B cell (primary cell): ENCODE data around the gene TPBG. TPM values are rescaled to one million over a fixed set of nuclear protein-coding genes. Genes with fewer than 3 reads are reported as not detected.
A peak's percentile ranks its signal among the peaks of the same experiment; 100 is the strongest.

ENCODE experiments used
- ATAC-seq: fragments of 200-7000 bp; cut with Tn5 transposase; one replicate; pipeline ENCODE4 v1.10.0; 2021; ENCODE audit warnings: low read depth, mild to moderate bottlenecking, moderate number of reproducible peaks, moderate library complexity
- CTCF ChIA-PET: fragments of 350-600 bp; sonication (Branson Sonifier 250); formaldehyde crosslinking; loops from one replicate; lab custom pipeline; 2021; ENCODE audit warnings: antibody characterized with exemption, inconsistent platforms; lab: Charles Lee
- POLR2A ChIA-PET: fragments of 350-600 bp; sonication (Branson Sonifier 250); formaldehyde crosslinking; loops from one replicate; lab custom pipeline; 2021; ENCODE audit warnings: antibody characterized with exemption; lab: Charles Lee
- DNase-seq: peaks from one replicate; pipeline ENCODE4 v3.0.0; 2013
- H2AFZ ChIP-seq: 2 replicates; pipeline ENCODE4 v1.6.1; 2012; ENCODE audit warnings: mild to moderate bottlenecking, low read depth, low read length; ENCODE audit not compliant: insufficient read depth, poor library complexity, severe bottlenecking
- H3K27ac ChIP-seq, 2 donors: 1 replicate in 1 of 2; 2 replicates in 1 of 2; pipeline ENCODE4 v1.5.1; 2012 to 2013; ENCODE audit warnings: low read length in 2 of 2, mild to moderate bottlenecking in 2 of 2, moderate library complexity in 1 of 2
- H3K27me3 ChIP-seq, 4 experiments: fragments of 200-600 bp in 1 of 4; sonication (generic) in 1 of 4; replicated peaks in 1 of 4; 1 replicate in 2 of 4; 2 replicates in 2 of 4; pipeline versions ENCODE4 v1.6.1 to v1.7.0; 2013 to 2016; ENCODE audit warnings: low read length in 3 of 4, mild to moderate bottlenecking in 2 of 4, mixed read lengths in 1 of 4, moderate library complexity in 1 of 4; ENCODE audit not compliant: insufficient read depth in 4 of 4, control insufficient read depth in 3 of 4; ENCODE audit errors: control extremely low read depth in 1 of 4
- H3K36me3 ChIP-seq, 2 experiments: replicated peaks in 1 of 2; 1 replicate in 1 of 2; 2 replicates in 1 of 2; pipeline versions ENCODE4 v1.6.1 to v1.7.1; 2013; ENCODE audit warnings: low read length in 1 of 2; ENCODE audit not compliant: insufficient read depth in 2 of 2, control insufficient read depth in 1 of 2; ENCODE audit errors: control extremely low read depth in 1 of 2, extremely low read depth in 1 of 2
- H3K4me1 ChIP-seq, 2 donors: fragments of 200-600 bp in 1 of 2; sonication (generic) in 1 of 2; 1 replicate in 1 of 2; 2 replicates in 1 of 2; pipeline versions ENCODE4 v1.5.1 to v1.6.1; 2013 to 2017; ENCODE audit warnings: low read length in 2 of 2; ENCODE audit not compliant: control insufficient read depth in 2 of 2, insufficient read depth in 2 of 2
- H3K4me2 ChIP-seq: replicated peaks from 2 replicates; pipeline ENCODE3; 2012; ENCODE audit warnings: mild to moderate bottlenecking, low read depth, low read length; ENCODE audit not compliant: poor library complexity, severe bottlenecking
- H3K4me3 ChIP-seq, 5 experiments: fragments of 200-600 bp in 1 of 5; sonication (generic) in 1 of 5; 1 replicate in 3 of 5; 2 replicates in 2 of 5; pipeline versions ENCODE4 v1.5.1 to v1.7.0; 2011 to 2016; ENCODE audit warnings: low read length in 4 of 5, mild to moderate bottlenecking in 4 of 5, low read depth in 2 of 5, control low read depth in 1 of 5, moderate library complexity in 1 of 5; ENCODE audit not compliant: insufficient read depth in 1 of 5; ENCODE audit errors: control extremely low read depth in 1 of 5, extremely low read depth in 1 of 5
- H3K79me2 ChIP-seq: fragments of 200-600 bp; sonication (generic); one replicate; pipeline ENCODE4 v1.6.0; 2016; ENCODE audit warnings: low read length; ENCODE audit not compliant: control insufficient read depth, insufficient read depth
- H3K9ac ChIP-seq: fragments of 200-600 bp; sonication (generic); 2 replicates; pipeline ENCODE4 v1.6.1; 2017; ENCODE audit warnings: mild to moderate bottlenecking, low read length, moderate library complexity
- H3K9me3 ChIP-seq, 3 donors: one replicate each; pipeline versions ENCODE4 v1.6.1 to v1.7.1; 2013; ENCODE audit warnings: low read length in 2 of 3; ENCODE audit not compliant: control insufficient read depth in 2 of 3, insufficient read depth in 1 of 3; ENCODE audit errors: control extremely low read depth in 1 of 3
- H4K20me1 ChIP-seq: 2 replicates; pipeline ENCODE4 v1.6.0; 2012; ENCODE audit warnings: mild to moderate bottlenecking, low read length; ENCODE audit not compliant: insufficient read depth, control insufficient read depth, poor library complexity, severe bottlenecking
- H3K27ac Mint-ChIP-seq: one replicate; pipeline ENCODE4 v1.8.0; 2021; ENCODE audit warnings: mixed read lengths
- H3K27me3 Mint-ChIP-seq: one replicate; pipeline ENCODE4 v1.8.0; 2021; ENCODE audit warnings: mixed read lengths
- H3K4me1 Mint-ChIP-seq: one replicate; pipeline ENCODE4 v1.8.0; 2021; ENCODE audit warnings: mixed read lengths
- H3K4me3 Mint-ChIP-seq: one replicate; pipeline ENCODE4 v1.8.0; 2021; ENCODE audit warnings: mixed read lengths
- H3K9me3 Mint-ChIP-seq: one replicate; pipeline ENCODE4 v1.8.0; 2022; ENCODE audit warnings: mixed read lengths; ENCODE audit not compliant: insufficient read depth
- EZH2 ChIP-seq: IDR thresholded peaks from 2 replicates; pipeline ENCODE4 v1.6.1; 2012; ENCODE audit warnings: borderline replicate concordance, low read depth, mild to moderate bottlenecking, moderate library complexity, low read length; ENCODE audit not compliant: insufficient read depth, poor library complexity, severe bottlenecking
- WGBS: methylation state at CpG from one replicate; pipeline ENCODE4 v1.1.5; 2013; ENCODE audit warnings: missing lambda C conversion rate; ENCODE audit not compliant: insufficient coverage; 5-methylcytosine and 5-hydroxymethylcytosine counted together
- intact Hi-C: fragments of 100-400 bp; cut with micrococcal nuclease; formaldehyde crosslinking; loops from one replicate; pipeline ENCODE4 v1.10.0; 2022
- polyA plus RNA-seq: library from polyadenylated mRNA; depleted of rRNA; stranded (reverse); fragments of >200 nt; gene quantifications from 2 replicates; pipeline ENCODE4 v1.2.3, GENCODE V29; 2012
- total RNA-seq, 2 donors: library from RNA; stranded (reverse); fragments of 120-200 nt in 1 of 2; gene quantifications; 1 replicate in 1 of 2; 2 replicates in 1 of 2; pipeline versions ENCODE4 v1.2.3 to v1.2.4, GENCODE V29; 2013 to 2022
- TF ChIP-seq, protein P1 (sequence below): fragments of 200-600 bp; IDR thresholded peaks from one replicate; pipeline ENCODE4 v1.8.0; 2022; ENCODE audit warnings: antibody characterized with exemption, mild to moderate bottlenecking

The TPBG gene
- total and polyA plus RNA-seq, 2 donors (not counting 1 experiment from before 2014, with no cell fraction given): 0.03 TPM; not detected in 1

DNA sequence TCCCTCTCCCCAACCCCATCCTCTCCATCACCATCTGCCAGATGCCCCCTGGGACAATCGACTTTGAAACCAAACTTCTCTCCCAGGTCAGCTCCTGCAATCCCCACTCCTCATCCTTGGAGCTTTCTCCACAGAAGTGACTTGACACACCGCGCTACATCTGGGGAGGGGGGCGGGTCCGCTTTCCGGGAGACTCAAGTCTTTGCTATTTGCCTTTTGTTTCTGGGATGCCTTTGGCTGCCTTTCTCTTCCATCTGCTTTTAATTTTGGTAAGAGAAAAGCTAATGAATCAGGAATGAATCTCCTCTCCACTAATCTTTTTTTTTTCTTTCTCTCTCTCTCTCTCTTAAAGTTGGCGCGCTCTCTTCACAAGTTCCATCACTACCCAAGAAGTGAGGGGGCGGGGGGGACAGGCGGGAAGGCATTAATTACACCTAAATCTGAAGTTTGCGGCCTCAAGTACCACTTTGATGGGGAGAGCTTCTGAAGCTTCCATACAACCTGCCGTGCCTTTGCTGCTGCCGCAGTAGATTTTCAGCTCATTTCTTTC lies 664 bp upstream of the TPBG start:
- Histone ChIP-seq H3K9me3 (no peaks in the 10 kb centered on the region), H2AFZ (peak overlapping the region; percentile 54), H3K4me2 (peak overlapping the region; percentile 70), H3K4me3 (no peak overlapping the region), H4K20me1 (no peaks in the 10 kb centered on the region), H3K27me3 (peaks cover 0 to 35% (median 27%) of the 10 kb centered on the region in 4 experiments), H3K4me1 (peaks cover 20 to 24% of the 10 kb centered on the region in 2 donors), H3K79me2 (no peaks in the 10 kb centered on the region), H3K9ac (no peak overlapping the region), H3K27ac (no peak overlapping the region), H3K36me3 (no peaks in the 10 kb centered on the region)
- TF ChIP-seq, protein P1, sequence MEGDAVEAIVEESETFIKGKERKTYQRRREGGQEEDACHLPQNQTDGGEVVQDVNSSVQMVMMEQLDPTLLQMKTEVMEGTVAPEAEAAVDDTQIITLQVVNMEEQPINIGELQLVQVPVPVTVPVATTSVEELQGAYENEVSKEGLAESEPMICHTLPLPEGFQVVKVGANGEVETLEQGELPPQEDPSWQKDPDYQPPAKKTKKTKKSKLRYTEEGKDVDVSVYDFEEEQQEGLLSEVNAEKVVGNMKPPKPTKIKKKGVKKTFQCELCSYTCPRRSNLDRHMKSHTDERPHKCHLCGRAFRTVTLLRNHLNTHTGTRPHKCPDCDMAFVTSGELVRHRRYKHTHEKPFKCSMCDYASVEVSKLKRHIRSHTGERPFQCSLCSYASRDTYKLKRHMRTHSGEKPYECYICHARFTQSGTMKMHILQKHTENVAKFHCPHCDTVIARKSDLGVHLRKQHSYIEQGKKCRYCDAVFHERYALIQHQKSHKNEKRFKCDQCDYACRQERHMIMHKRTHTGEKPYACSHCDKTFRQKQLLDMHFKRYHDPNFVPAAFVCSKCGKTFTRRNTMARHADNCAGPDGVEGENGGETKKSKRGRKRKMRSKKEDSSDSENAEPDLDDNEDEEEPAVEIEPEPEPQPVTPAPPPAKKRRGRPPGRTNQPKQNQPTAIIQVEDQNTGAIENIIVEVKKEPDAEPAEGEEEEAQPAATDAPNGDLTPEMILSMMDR: no peak
- TF ChIP-seq EZH2: no peak
- ATAC-seq (no peak), DNase-seq (no peak)
- intact Hi-C loops: no loop called here
- Mint-ChIP-seq H3K9me3 (no peaks in the 10 kb centered on the region), H3K4me3 (peak overlapping the region; percentile 78), H3K27me3 (peaks cover 59% of the 10 kb centered on the region), H3K4me1 (peaks cover 24% of the 10 kb centered on the region), H3K27ac (no peak overlapping the region)
- ChIA-PET POLR2A (no interaction called here), CTCF (no interaction called here)
- 10% methylated on average over 3 of the region's 13 CpGs for WGBS

DNA sequence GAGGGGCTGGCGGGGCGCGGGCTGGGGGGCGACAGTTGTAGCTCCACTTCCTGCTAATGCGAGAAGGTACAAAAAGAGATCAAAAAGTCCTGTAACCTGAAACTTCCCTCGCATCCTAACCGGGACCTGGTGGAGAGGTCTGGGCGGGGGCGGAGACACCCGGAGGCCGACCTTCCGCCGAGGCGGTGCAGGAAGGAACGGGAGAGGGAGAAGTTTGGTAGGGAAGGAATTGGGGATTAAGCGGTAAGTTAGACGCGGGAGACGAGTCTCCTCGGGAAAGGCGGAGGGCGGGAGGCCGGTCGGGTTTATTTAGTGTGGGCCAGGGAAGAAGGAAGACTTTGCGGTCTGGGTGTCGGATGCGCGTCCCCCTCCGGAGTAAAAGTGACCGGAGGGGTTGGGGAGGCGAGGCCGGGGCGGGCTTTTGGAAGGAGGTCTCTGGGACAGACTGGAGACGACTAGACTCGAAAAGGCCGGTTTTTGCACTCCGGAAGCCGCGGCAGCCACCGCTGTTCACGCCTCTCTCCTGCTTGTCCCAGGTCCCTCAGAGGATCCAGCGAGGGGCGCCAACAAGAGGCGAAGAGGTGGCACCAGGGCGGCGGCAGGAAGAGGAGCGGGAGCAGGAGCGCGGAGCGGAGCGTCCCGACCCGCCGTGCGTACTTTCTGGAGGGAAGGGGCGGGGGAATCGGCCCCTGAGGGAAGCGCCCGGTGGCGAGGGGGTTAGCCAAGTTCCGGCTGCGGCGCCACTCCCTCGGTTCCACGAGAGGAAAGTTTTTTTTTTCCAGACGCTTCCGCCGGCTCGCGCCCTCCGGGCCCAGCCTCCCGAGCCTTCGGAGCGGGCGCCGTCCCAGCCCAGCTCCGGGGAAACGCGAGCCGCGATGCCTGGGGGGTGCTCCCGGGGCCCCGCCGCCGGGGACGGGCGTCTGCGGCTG lies 734 bp downstream of the TPBG start:
- H3K4me2 ChIP-seq: peak overlapping the region; percentile 70
- H3K4me1 ChIP-seq: peaks cover 20 to 24% of the 10 kb centered on the region in 2 donors
- H3K27me3 ChIP-seq: peaks cover 0 to 35% (median 29%) of the 10 kb centered on the region in 4 experiments
- WGBS: 3% methylated on average over 88 of the region's 88 CpGs
- H4K20me1 ChIP-seq: no peaks in the 10 kb centered on the region
- ATAC-seq (no peak), DNase-seq (peak; percentile 8)
- CTCF ChIA-PET: no interaction called here
- H2AFZ ChIP-seq: peak overlapping the region; percentile 54
- POLR2A ChIA-PET: no interaction called here
- H3K79me2 ChIP-seq: no peaks in the 10 kb centered on the region
- Mint-ChIP-seq H3K27ac (no peak overlapping the region), H3K4me1 (peaks cover 24% of the 10 kb centered on the region), H3K27me3 (peaks cover 58% of the 10 kb centered on the region), H3K4me3 (peak overlapping the region; percentile 78), H3K9me3 (no peaks in the 10 kb centered on the region)
- H3K4me3 ChIP-seq: peak overlapping the region in 4 of 5 experiments; percentile 8 to 49 (median 22)
- H3K27ac ChIP-seq: no peak overlapping the region
- no peaks in the 10 kb centered on the region for H3K9me3 ChIP-seq
- H3K9ac ChIP-seq: peak overlapping the region; percentile 29
- TF ChIP-seq EZH2: no peak
- TF ChIP-seq, protein P1: no peak
- H3K36me3 ChIP-seq: no peaks in the 10 kb centered on the region
- intact Hi-C loops: no loop called here
